Small intestine (tissue), 7 donors: Measurements from ENCODE around the gene SLC14A1. TPM values are rescaled to one million over a fixed set of nuclear protein-coding genes. Genes with fewer than 3 reads are reported as not detected.
A peak's percentile ranks its signal among the peaks of the same experiment; 100 is the strongest.

Source experiments
- DNase-seq, 2 donors: peaks; one replicate each; pipeline versions ENCODE4 v3.0.0 to v3.0.0-alpha.2; 2013
- FAIRE-seq: peaks from 2 replicates; lab custom pipeline; 2012; peaks lifted over from hg19 to GRCh38; lab: Jason Lieb, UNC
- H3K27ac ChIP-seq, 3 donors: one replicate each; pipeline ENCODE4 v1.5.1; 2013; ENCODE audit warnings: low read length in 2 of 3, mild to moderate bottlenecking in 2 of 3, control low read depth in 1 of 3, inconsistent platforms in 1 of 3, low read depth in 1 of 3, moderate library complexity in 1 of 3
- H3K27me3 ChIP-seq, 3 donors: one replicate each; pipeline ENCODE4 v1.6.1; 2013; ENCODE audit warnings: low read length in 3 of 3, inconsistent platforms in 1 of 3; ENCODE audit not compliant: control insufficient read depth in 3 of 3, insufficient read depth in 3 of 3
- H3K36me3 ChIP-seq, 3 donors: one replicate each; pipeline ENCODE4 v1.6.1; 2013; ENCODE audit warnings: low read length in 3 of 3, inconsistent platforms in 1 of 3, low read depth in 1 of 3, mild to moderate bottlenecking in 1 of 3, moderate library complexity in 1 of 3; ENCODE audit not compliant: control insufficient read depth in 3 of 3, insufficient read depth in 2 of 3
- H3K4me1 ChIP-seq, 3 donors: one replicate each; pipeline ENCODE4 v1.6.1; 2013; ENCODE audit warnings: low read length in 2 of 3, inconsistent platforms in 1 of 3, low read depth in 1 of 3, mild to moderate bottlenecking in 1 of 3, moderate library complexity in 1 of 3; ENCODE audit not compliant: control insufficient read depth in 3 of 3, insufficient read depth in 2 of 3
- H3K4me3 ChIP-seq, 3 donors: one replicate each; pipeline ENCODE4 v1.5.1; 2013; ENCODE audit warnings: low read length in 3 of 3, control low read depth in 1 of 3, inconsistent platforms in 1 of 3, low read depth in 1 of 3, mild to moderate bottlenecking in 1 of 3, moderate library complexity in 1 of 3
- H3K9me3 ChIP-seq, 2 donors: one replicate each; pipeline ENCODE4 v1.6.1; 2013; ENCODE audit warnings: low read depth in 1 of 2, low read length in 1 of 2; ENCODE audit not compliant: control insufficient read depth in 2 of 2, insufficient read depth in 1 of 2
- WGBS, 3 donors: extraction: QIAGEN DNeasy Blood & Tissue Kit; methylation state at CpG; one replicate each; pipeline ENCODE4 v1.1.7; 2013; 5-methylcytosine and 5-hydroxymethylcytosine counted together
- polyA plus RNA-seq, 4 donors: library from polyadenylated mRNA; stranded (reverse) in 3 of 4; unstranded in 1 of 4; fragments of 200-250 nt in 3 of 4; fragments of 120-200 nt in 1 of 4; gene quantifications; one replicate each; pipeline versions ENCODE4 v1.2.1 to v1.2.3, GENCODE V29; 2013
- donor health status: healthy with polysubstance abuse.
- donor health status: control.
- donor health status: control.
- donor health status: Bipolar disorder and iron deficiency.
- donor health status: healthy.

Gene SLC14A1
- polyA plus RNA-seq, 4 donors: 0.56 to 1.3 TPM; not detected in 2

DNA sequence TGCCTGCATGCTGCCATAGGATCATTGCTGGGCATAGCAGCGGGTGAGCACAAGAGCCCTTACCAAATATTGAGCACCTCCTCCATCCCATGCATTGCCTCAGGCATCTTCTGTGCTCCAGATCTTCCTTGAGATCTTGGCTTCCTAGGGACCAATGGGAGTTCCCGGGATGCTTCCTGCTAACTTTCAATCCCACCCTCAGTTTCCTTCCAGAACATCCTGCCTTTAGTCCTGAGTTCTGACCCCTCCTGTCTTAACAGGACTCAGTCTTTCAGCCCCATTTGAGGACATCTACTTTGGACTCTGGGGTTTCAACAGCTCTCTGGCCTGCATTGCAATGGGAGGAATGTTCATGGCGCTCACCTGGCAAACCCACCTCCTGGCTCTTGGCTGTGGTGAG lies 15.3 kb downstream of the SLC14A1 start:
- no peaks in the 10 kb centered on the region for H3K9me3 ChIP-seq
- no peaks in the 10 kb centered on the region for H3K36me3 ChIP-seq
- H3K27ac ChIP-seq: no peak overlapping the region
- H3K4me1 ChIP-seq: no peaks in the 10 kb centered on the region
- no peak overlapping the region for H3K4me3 ChIP-seq
- WGBS, 3 donors: 90 to 98% (median 91%) methylated on average over 3 of the region's 3 CpGs
- FAIRE-seq (no peak), DNase-seq (no peak)
- no peaks in the 10 kb centered on the region for H3K27me3 ChIP-seq

DNA sequence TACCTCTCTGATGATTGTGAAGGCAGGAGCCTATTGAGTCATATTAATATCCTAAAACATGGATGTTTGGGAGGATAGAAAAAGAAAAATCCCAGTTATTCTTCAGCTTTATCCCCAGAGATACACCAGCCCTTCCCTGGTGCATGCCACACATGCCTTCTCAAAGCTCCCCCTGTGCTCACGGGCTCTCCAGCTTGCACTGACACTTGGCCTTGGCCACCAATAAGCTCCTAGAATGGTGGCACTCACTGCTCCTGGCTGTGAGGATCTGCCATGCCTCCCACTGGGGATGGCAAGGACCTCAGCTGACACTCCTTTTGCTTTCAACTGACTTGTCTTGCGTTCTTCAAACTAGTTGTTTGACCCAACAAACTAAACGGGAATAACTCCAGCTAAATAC lies 15.9 kb downstream of the SLC14A1 start:
- Histone ChIP-seq H3K27me3 (no peaks in the 10 kb centered on the region), H3K9me3 (no peaks in the 10 kb centered on the region), H3K4me3 (no peak overlapping the region), H3K4me1 (no peaks in the 10 kb centered on the region), H3K36me3 (no peaks in the 10 kb centered on the region), H3K27ac (no peak overlapping the region)
- 75 to 97% (median 81%) methylated on average over 3 of the region's 3 CpGs for WGBS, 3 donors
- FAIRE-seq (no peak), DNase-seq (no peak)

DNA sequence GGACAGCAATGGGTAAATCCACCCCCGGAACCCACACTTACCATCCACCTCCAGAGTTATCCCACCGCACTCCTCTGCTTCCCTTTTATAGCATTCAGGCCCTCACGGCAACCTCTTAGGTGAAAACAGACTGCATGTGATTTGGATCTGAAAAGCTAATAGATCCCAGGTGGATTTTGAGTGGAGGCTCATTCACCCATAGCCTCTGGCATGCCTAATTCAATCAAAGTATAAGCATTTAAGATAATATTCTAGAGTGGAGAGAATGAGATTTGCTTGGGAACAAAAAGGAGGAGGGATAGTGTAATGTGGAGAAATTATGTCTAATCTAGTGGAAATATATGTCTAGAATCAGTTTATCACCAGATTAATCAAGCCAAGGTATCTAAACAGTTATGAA lies 17.1 kb downstream of the SLC14A1 start:
- DNase-seq: no peak

DNA sequence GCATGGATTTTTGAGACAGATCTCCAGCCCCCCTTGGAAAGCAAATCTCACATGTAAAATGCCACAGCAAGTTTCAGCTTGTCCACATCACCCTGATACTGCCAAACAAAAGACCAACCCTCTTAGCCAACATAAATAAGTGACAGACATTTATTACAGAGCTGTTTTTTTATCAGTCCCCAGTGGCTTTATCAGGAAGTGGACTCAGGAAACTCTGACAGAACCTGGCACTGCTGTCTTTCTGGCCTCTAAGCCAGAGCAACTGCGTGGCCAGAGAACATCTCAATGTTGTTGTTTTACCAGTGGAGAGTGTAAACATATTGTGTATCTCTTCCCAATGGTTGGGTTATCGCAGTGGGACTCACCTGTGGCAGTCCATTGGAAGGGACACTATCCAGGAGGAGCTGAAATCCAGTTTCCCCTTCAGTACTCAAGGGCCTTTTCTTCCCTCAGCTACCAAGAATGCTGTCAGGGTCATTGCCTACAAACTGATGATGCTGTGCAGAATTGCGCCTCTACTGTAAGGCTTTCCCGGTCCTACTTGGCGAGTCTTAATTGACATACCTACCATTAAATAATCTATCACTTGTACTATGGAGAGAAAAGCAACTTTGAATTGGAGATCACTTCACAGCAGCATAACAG lies 22.0 kb downstream of the SLC14A1 start:
- peak overlapping the region; percentile 51 to 83 (median 81) for H3K27ac ChIP-seq
- WGBS, 3 donors: 64 to 72% (median 68%) methylated on average over 5 of the region's 5 CpGs
- peaks cover 3 to 47% (median 4%) of the 10 kb centered on the region in 3 donors for H3K4me1 ChIP-seq
- no peaks in the 10 kb centered on the region for H3K9me3 ChIP-seq
- no peaks in the 10 kb centered on the region for H3K36me3 ChIP-seq
- FAIRE-seq: no peak
- DNase-seq: peak; percentile 53 to 84
- H3K27me3 ChIP-seq: no peaks in the 10 kb centered on the region
- H3K4me3 ChIP-seq: no peak overlapping the region

More for the DNA sequence above, 17.1 kb downstream of the SLC14A1 start:
- WGBS, 3 donors: 88 to 97% (median 96%) methylated on average over 3 of the region's 3 CpGs
- Histone ChIP-seq H3K27me3 (no peaks in the 10 kb centered on the region), H3K36me3 (no peaks in the 10 kb centered on the region), H3K27ac (no peak overlapping the region), H3K4me1 (peaks cover 0 to 9% (median 0%) of the 10 kb centered on the region in 3 donors), H3K4me3 (no peak overlapping the region), H3K9me3 (no peaks in the 10 kb centered on the region)
- no peak for FAIRE-seq

DNA sequence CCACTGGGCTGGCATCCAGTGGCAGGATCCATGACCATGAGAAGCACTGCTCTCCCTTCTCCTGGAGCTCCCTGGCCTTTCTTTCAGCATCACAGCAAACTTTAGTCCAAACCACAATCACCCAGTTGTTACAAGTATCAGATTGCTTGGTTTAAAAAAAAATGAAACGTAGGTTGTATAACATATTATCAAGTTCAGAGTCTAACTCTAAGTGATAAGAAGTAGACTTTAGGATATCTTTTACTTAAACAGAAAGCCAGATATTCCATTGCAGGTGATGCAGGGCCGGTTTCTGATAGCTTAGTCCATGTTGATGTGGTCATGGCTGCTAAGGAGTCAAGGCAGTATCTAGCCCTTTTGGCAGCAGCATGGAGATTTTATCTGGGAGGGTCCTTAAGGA lies 24.5 kb downstream of the SLC14A1 start:
- no peaks in the 10 kb centered on the region for H3K27me3 ChIP-seq
- H3K9me3 ChIP-seq: no peaks in the 10 kb centered on the region
- H3K36me3 ChIP-seq: no peaks in the 10 kb centered on the region
- no peak overlapping the region for H3K4me3 ChIP-seq
- DNase-seq: peak; percentile 73 to 91
- WGBS, 3 donors: 2 to 32% (median 14%) methylated on average over 2 of the region's 2 CpGs
- FAIRE-seq: no peak
- peak overlapping the region; percentile 28 to 78 (median 68) for H3K27ac ChIP-seq
- peaks cover 3 to 47% (median 4%) of the 10 kb centered on the region in 3 donors for H3K4me1 ChIP-seq

DNA sequence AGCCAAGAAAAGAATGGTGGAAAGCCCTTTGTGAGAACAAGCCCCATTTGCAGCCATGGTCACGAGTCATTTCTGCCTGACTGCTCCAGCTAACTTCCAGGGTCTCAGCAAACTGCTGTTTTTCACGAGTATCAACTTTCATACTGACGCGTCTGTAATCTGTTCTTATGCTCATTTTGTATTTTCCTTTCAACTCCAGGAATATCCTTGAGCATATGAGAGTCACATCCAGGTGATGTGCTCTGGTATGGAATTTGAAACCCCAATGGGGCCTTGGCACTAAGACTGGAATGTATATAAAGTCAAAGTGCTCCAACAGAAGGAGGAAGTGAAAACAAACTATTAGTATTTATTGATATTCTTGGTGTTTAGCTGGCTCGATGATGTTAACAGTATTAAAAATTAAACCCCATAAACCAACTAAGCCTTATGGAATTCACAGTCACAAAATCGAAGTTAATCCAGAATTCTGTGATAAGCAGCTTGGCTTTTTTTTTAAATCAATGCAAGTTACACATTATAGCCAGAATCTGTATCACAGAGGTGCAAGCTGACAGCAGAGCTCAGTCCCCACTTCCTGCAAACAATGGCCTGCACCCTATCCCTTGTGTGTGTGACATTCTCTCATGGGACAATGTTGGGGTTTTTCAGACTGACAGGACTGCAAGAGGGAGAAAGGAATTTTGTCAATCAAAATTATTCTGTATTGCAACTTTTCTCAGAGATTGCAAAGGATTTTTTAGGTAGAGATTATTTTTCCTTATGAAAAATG lies 26.1 kb downstream of the SLC14A1 start:
- H3K36me3 ChIP-seq: no peaks in the 10 kb centered on the region
- H3K9me3 ChIP-seq: no peaks in the 10 kb centered on the region
- FAIRE-seq: no peak
- no peak overlapping the region for H3K4me3 ChIP-seq
- peaks cover 3 to 50% (median 4%) of the 10 kb centered on the region in 3 donors for H3K4me1 ChIP-seq
- peak; percentile 54 to 72 for DNase-seq
- WGBS, 3 donors: 28 to 52% (median 36%) methylated on average over 6 of the region's 6 CpGs
- peak overlapping the region in 2 of 3 donors; percentile 1 to 78 for H3K27ac ChIP-seq
- H3K27me3 ChIP-seq: no peaks in the 10 kb centered on the region

DNA sequence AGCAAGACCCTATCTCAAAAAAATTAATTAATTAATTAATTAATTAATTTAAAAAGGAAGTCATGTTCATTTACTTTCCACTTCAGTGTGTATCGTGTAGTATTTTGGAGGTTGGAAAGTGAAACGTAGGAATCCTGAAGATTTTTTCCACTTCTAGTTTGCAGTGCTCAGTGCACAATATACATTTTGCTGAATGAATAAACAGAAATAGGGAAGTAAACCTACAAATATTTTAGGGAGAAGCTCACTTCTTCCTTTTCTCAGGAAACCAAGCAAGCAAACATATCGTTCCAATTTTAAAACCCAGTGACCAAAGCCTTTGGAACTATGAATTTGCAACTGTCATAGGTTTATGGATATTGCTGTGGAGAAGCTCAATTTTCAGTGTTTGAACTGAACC lies 27.8 kb downstream of the SLC14A1 start:
- no peak for FAIRE-seq
- Histone ChIP-seq H3K27ac (no peak overlapping the region), H3K9me3 (no peaks in the 10 kb centered on the region), H3K36me3 (no peaks in the 10 kb centered on the region), H3K4me3 (no peak overlapping the region), H3K27me3 (peaks cover 0 to 2% (median 0%) of the 10 kb centered on the region in 3 donors), H3K4me1 (peaks cover 0 to 35% (median 12%) of the 10 kb centered on the region in 3 donors)
- 67 to 83% (median 72%) methylated on average over 3 of the region's 3 CpGs for WGBS, 3 donors
- DNase-seq: no peak

DNA sequence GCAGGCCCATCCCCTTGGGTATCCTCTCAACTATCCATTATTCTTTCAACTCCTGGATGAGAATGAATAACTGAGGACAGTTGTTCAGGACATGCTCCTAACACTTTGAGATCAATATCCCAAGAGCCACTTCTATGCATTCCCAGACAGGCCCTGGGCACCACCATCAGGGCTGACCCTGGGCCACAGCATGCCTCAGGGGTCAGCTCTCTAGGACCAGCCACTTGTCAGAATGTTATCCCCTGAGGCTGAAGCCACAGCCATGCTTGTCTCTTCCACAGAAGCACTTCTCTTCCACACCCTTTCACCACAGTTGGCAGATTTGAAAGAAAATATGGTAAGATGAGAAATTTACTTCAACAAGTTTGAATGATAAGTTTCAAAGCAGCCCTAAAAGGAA lies 28.7 kb downstream of the SLC14A1 start:
- H3K36me3 ChIP-seq: no peaks in the 10 kb centered on the region
- H3K27ac ChIP-seq: no peak overlapping the region
- peaks cover 0 to 29% (median 12%) of the 10 kb centered on the region in 3 donors for H3K4me1 ChIP-seq
- FAIRE-seq (no peak), DNase-seq (no peak)
- no peaks in the 10 kb centered on the region for H3K9me3 ChIP-seq
- peaks cover 0 to 2% (median 0%) of the 10 kb centered on the region in 3 donors for H3K27me3 ChIP-seq
- no peak overlapping the region for H3K4me3 ChIP-seq
